ENCODE results near the gene BDKRB1. TPM values are rescaled to one million over a fixed set of nuclear protein-coding genes. Genes with fewer than 3 reads are reported as not detected.

Gene BDKRB1
- total RNA-seq: not detected

GRCh38 chr14:96255501-96256366 lies at the start of gene BDKRB1:
BDKRB1 (plus strand) TSS chr14:96256210; CDS start chr14:96263683, 7,473 bp downstream.

Other genes with a start within 250 kb of the BDKRB1 start
- 1 to 10 TPM; 3.1 TPM for gene C14orf132, start 216.8 kb upstream of the BDKRB1 start, total RNA-seq
- not detected for gene BDKRB2, start 51.4 kb upstream of the BDKRB1 start, total RNA-seq
- gene ATG2B, start 107.1 kb downstream of the BDKRB1 start, total RNA-seq: 10 to 100 TPM; 16.2 to 17.6 TPM
- gene GSKIP, start 107.3 kb downstream of the BDKRB1 start, total RNA-seq: 10 to 100 TPM; 23.3 to 25.1 TPM
- gene AK7, start 135.9 kb downstream of the BDKRB1 start, total RNA-seq: under 1 TPM; 0.33 to 0.48 TPM
- 100 to 1,000 TPM; 151 to 163 TPM for gene PAPOLA, start 246.2 kb downstream of the BDKRB1 start, total RNA-seq